Small intestine (tissue), 7 donors: Measurements from ENCODE around the gene ETFB. TPM values are rescaled to one million over a fixed set of nuclear protein-coding genes. Genes with fewer than 3 reads are reported as not detected.

Experiments used
- DNase-seq, 2 donors: peaks; one replicate each; pipeline versions ENCODE4 v3.0.0 to v3.0.0-alpha.2; 2013
- FAIRE-seq: peaks from 2 replicates; lab custom pipeline; 2012; peaks lifted over from hg19 to GRCh38; lab: Jason Lieb, UNC
- H3K27ac ChIP-seq, 3 donors: one replicate each; pipeline ENCODE4 v1.5.1; 2013; ENCODE audit warnings: low read length in 2 of 3, mild to moderate bottlenecking in 2 of 3, control low read depth in 1 of 3, inconsistent platforms in 1 of 3, low read depth in 1 of 3, moderate library complexity in 1 of 3
- H3K27me3 ChIP-seq, 3 donors: one replicate each; pipeline ENCODE4 v1.6.1; 2013; ENCODE audit warnings: low read length in 3 of 3, inconsistent platforms in 1 of 3; ENCODE audit not compliant: control insufficient read depth in 3 of 3, insufficient read depth in 3 of 3
- H3K36me3 ChIP-seq, 3 donors: one replicate each; pipeline ENCODE4 v1.6.1; 2013; ENCODE audit warnings: low read length in 3 of 3, inconsistent platforms in 1 of 3, low read depth in 1 of 3, mild to moderate bottlenecking in 1 of 3, moderate library complexity in 1 of 3; ENCODE audit not compliant: control insufficient read depth in 3 of 3, insufficient read depth in 2 of 3
- H3K4me1 ChIP-seq, 3 donors: one replicate each; pipeline ENCODE4 v1.6.1; 2013; ENCODE audit warnings: low read length in 2 of 3, inconsistent platforms in 1 of 3, low read depth in 1 of 3, mild to moderate bottlenecking in 1 of 3, moderate library complexity in 1 of 3; ENCODE audit not compliant: control insufficient read depth in 3 of 3, insufficient read depth in 2 of 3
- H3K4me3 ChIP-seq, 3 donors: one replicate each; pipeline ENCODE4 v1.5.1; 2013; ENCODE audit warnings: low read length in 3 of 3, control low read depth in 1 of 3, inconsistent platforms in 1 of 3, low read depth in 1 of 3, mild to moderate bottlenecking in 1 of 3, moderate library complexity in 1 of 3
- H3K9me3 ChIP-seq, 2 donors: one replicate each; pipeline ENCODE4 v1.6.1; 2013; ENCODE audit warnings: low read depth in 1 of 2, low read length in 1 of 2; ENCODE audit not compliant: control insufficient read depth in 2 of 2, insufficient read depth in 1 of 2
- WGBS, 3 donors: extraction: QIAGEN DNeasy Blood & Tissue Kit; methylation state at CpG; one replicate each; pipeline ENCODE4 v1.1.7; 2013; 5-methylcytosine and 5-hydroxymethylcytosine counted together
- polyA plus RNA-seq, 4 donors: library from polyadenylated mRNA; stranded (reverse) in 3 of 4; unstranded in 1 of 4; fragments of 200-250 nt in 3 of 4; fragments of 120-200 nt in 1 of 4; gene quantifications; one replicate each; pipeline versions ENCODE4 v1.2.1 to v1.2.3, GENCODE V29; 2013
- donor health status: healthy with polysubstance abuse.
- donor health status: control.
- donor health status: control.
- donor health status: Bipolar disorder and iron deficiency.
- donor health status: healthy.

The ETFB gene
- polyA plus RNA-seq, 4 donors, result 178 to 412 (median 249) TPM

DNA sequence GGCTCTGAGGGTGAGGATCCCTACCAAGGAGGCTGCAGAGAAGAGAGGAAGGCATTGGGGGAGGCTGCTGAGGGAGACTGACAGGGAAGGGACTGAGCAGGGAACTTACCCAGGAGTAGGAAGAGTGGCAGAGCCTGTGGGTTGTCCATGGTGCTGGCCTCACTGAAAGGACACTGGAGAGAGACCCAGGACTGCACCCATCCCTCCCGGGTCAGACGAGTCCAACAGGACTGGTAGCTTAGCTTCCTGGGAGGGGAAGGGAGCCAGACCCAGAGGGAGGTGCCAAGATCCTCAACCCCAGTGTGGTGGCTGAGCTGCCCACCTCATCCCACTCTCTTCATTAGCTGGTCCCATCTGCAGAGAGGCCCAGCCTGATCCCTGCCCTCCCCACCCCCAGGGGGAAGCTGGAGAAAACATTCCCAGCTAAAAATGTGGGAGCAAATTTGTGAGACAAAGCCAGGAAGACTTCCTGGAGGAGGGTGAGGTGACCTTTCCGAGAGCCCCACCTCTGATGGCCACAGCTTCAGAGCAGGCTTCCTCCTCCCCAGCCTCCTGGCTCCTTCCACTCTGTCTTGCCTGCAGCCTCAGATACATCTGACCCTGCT is 24.1 kb downstream of the ETFB start, which contains the start of gene VSIG10L:
TSS of gene VSIG10L (minus strand) at position 164 of the 605 bp plus-strand sequence. CDS start at position 149, 15 bp downstream.
- no peak within 1 kb of the TSS for H3K4me3 ChIP-seq
- H3K27me3 ChIP-seq, result peaks cover 0 to 3% (median 0%) of the 10 kb centered on the region in 3 donors
- no peak for FAIRE-seq
- no peaks in the 10 kb centered on the region for H3K9me3 ChIP-seq
- no peak for DNase-seq
- H3K27ac ChIP-seq, result no peak within 1 kb of the TSS
- H3K36me3 ChIP-seq, result peaks cover 0 to 29% (median 0%) of the 10 kb centered on the region in 3 donors
- H3K4me1 ChIP-seq, result peaks cover 0 to 6% (median 5%) of the 10 kb centered on the region in 3 donors
- WGBS, 3 donors, result 37 to 45% (median 38%) methylated on average over 3 of the region's 3 CpGs

- H3K36me3 ChIP-seq, result peaks cover 0 to 20% (median 0%) of the 10 kb centered on the region in 3 donors
- 89 to 94% (median 93%) methylated on average over 18 of the region's 18 CpGs for WGBS, 3 donors
- no peak overlapping the region for H3K4me3 ChIP-seq
- FAIRE-seq, result no peak
- no peak for DNase-seq
- H3K9me3 ChIP-seq, result no peaks in the 10 kb centered on the region
- peaks cover 0 to 6% (median 5%) of the 10 kb centered on the region in 3 donors for H3K4me1 ChIP-seq
- H3K27me3 ChIP-seq, result peaks cover 0 to 3% (median 0%) of the 10 kb centered on the region in 3 donors
- no peak overlapping the region for H3K27ac ChIP-seq
These were observed 25.1 kb downstream of the ETFB start for GRCh38 chr19:51341066-51341465.

DNA sequence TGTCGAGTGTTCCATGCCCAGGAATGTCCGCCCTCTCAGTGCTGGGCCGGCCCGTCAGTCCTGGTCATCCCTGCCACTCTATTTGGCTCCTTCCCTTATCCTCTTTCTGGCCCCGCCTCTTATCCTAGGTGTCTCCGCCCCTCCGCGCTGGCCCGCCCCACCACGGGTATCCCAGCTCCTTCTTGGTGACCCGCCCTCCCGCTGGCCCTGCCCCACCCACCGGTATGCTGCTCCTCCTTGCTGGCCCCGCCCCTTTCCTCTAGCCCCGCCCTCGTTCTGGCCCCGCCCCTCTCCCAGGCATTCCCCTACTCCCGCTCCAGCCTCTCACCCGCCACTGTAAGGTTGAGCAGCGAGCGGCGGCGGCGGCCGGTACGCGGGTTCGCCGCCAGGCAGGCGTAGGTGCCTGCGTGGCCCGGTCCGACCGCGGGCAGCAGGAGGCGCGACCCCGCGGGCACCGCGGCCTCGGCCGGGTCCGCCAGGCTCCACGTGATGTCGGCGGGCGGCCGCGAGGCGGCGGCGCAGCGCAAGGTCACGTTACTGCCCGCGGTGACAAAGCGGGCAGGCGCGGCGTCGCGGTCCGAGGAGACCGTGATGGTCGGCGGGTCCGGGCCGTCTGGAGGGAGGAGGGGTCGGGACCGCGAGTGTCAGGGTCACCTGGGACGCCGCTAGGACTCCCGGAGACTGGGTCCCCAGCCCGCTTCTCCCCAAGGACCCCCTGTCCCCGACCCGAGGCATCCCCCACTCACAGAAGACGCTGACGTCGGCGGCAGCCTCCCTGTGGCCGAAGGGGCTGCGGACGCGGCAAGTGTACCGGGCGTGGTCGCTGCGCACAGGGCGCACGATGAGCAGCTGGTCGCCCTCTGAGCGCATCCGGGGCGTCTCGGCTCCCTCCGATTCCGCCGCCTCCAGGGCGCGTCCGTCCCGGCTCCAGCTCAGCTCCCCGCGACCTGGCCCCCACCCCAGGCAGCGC is 26.2 kb downstream of the ETFB start:
- Histone ChIP-seq H3K36me3 (peaks cover 0 to 9% (median 0%) of the 10 kb centered on the region in 3 donors), H3K27me3 (peaks cover 0 to 3% (median 0%) of the 10 kb centered on the region in 3 donors), H3K4me3 (peak overlapping the region; percentile 33 to 71 (median 52)), H3K27ac (peak overlapping the region; percentile 71 to 84 (median 73)), H3K9me3 (no peaks in the 10 kb centered on the region), H3K4me1 (peaks cover 0 to 6% (median 5%) of the 10 kb centered on the region in 3 donors)
- WGBS, 3 donors, result 1 to 2% (median 1%) methylated on average over 78 to 107 of the region's 107 CpGs
- FAIRE-seq (no peak), DNase-seq (peak; percentile 98)

DNA sequence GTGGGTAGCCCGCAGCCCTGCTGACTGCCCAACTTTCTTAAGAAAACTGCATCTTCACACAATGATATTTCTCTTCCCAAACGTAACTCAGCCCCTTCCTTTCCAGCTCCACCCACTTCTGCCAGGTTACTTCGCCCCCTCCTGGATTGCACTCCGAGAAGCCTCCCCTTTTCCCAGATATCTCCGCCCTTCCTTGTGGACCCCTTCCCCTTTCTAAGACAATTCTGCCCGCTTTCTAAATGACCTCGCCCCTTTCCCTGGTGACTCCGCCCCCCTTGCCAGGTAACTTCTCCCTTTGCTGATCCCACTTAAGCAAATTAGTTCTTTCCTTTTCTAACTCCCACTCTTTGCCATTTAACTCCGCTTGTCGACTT is 26.9 kb downstream of the ETFB start:
- H3K36me3 ChIP-seq, result peaks cover 0 to 5% (median 0%) of the 10 kb centered on the region in 3 donors
- peak overlapping the region; percentile 52 to 71 (median 55) for H3K4me3 ChIP-seq
- 0 to 2% (median 0%) methylated on average over 10 of the region's 10 CpGs for WGBS, 3 donors
- peaks cover 0 to 3% (median 0%) of the 10 kb centered on the region in 3 donors for H3K27me3 ChIP-seq
- H3K9me3 ChIP-seq, result no peaks in the 10 kb centered on the region
- peaks cover 0 to 6% (median 5%) of the 10 kb centered on the region in 3 donors for H3K4me1 ChIP-seq
- DNase-seq (no peak), FAIRE-seq (no peak)
- H3K27ac ChIP-seq, result peak overlapping the region; percentile 71 to 73 (median 73)

DNA sequence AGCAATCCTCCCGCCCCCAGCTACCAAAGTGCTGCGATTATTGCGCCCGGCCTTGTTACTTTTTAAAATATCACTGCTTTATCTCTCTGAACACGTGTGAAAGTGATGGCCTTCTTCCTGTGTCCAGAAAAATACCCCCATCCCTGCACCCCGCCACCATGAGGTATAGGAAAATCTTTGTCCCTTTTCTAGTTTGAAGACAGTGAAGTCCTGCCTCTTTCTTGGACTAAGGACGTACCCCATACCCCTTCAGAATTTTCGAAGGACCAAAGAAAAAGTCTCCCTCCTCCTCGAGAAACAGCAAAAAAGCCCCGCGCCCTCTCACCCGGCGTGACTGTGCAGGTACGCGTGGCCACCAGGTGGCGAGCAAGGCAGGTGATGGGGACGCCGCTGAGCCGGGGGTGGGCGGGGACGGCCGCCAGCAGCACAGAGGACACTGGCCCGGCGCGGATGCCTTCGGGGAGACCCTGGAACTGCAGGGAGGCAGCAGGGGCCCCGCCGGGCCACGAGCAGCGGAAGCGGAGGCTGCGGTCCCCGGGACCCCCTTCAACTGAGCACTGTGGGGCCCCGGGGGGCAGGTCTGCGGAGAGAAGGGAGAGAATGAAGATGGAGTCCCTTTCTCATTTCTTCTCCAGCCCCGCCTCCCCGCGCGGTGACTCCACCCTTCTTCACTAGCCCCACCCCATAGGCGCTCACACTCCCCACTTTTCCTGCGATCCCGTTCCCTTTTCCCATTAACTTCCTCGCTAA is 27.4 kb downstream of the ETFB start:
- WGBS, 3 donors, result 2 to 4% (median 4%) methylated on average over 29 to 43 of the region's 43 CpGs
- Histone ChIP-seq H3K4me1 (peaks cover 0 to 6% (median 5%) of the 10 kb centered on the region in 3 donors), H3K27me3 (peaks cover 0 to 3% (median 0%) of the 10 kb centered on the region in 3 donors), H3K9me3 (no peaks in the 10 kb centered on the region), H3K36me3 (peaks cover 0 to under 1% (median 0%) of the 10 kb centered on the region in 3 donors), H3K4me3 (peak overlapping the region; percentile 52 to 71 (median 55)), H3K27ac (peak overlapping the region; percentile 71 to 73 (median 73))
- DNase-seq (peak; percentile 86 to 95), FAIRE-seq (no peak)

GRCh38 chr19:51337861-51338562 is 28.2 kb downstream of the ETFB start:
- H3K27ac ChIP-seq, result no peak overlapping the region
- H3K9me3 ChIP-seq, result no peaks in the 10 kb centered on the region
- H3K4me3 ChIP-seq, result no peak overlapping the region
- 80 to 89% (median 87%) methylated on average over 15 to 19 of the region's 19 CpGs for WGBS, 3 donors
- H3K4me1 ChIP-seq, result peaks cover 0 to 6% (median 5%) of the 10 kb centered on the region in 3 donors
- H3K36me3 ChIP-seq, result no peaks in the 10 kb centered on the region
- FAIRE-seq (no peak), DNase-seq (no peak)
- H3K27me3 ChIP-seq, result peaks cover 0 to 3% (median 0%) of the 10 kb centered on the region in 3 donors

DNA sequence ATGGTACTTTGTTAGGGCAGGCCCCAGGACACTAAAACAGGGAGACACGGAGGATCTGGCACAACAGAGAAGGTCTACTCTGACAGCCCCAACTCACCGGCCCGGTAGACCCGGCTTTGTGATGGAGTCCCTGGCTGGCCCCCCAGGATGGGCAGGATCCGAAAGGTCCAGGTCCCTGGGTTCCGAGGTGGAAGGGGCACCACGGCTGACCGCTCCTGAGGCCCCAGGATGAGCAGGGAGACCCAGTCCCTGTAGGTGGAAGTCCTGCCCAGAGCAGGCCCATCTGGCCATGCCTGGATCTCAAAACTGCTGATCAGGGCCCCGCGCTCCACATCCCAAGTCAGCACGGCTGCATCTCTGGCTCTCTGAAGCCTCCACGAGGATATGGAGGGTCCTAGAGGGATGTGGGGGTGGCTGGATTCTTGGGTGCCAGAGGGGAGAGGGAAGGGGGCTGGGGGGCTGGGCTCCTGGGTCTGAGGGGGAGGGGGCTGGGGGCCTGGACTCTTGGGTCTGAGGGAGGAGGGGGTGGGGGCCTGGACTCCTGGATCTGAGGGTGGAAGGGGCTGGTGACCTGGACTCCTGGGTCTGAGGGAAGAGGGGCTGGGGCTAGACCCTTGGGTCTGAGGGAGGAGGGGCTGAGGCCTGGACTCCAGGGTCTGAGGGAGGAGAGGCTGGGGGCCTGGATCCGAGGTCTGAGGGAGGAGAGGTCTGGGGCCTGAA is 28.9 kb downstream of the ETFB start:
- no peak for DNase-seq
- Histone ChIP-seq H3K36me3 (peaks cover 0 to under 1% (median 0%) of the 10 kb centered on the region in 3 donors), H3K27ac (no peak overlapping the region), H3K4me1 (peaks cover 0 to 6% (median 5%) of the 10 kb centered on the region in 3 donors), H3K9me3 (no peaks in the 10 kb centered on the region), H3K27me3 (peaks cover 0 to 3% (median 0%) of the 10 kb centered on the region in 3 donors), H3K4me3 (no peak overlapping the region)
- FAIRE-seq, result no peak
- 92 to 95% (median 94%) methylated on average over 13 of the region's 13 CpGs for WGBS, 3 donors
